Amygdala (tissue), 56 donors: Measurements from ENCODE around the gene TDRD10.
"Not testable (repeated sequence)": the region's sequence is repeated elsewhere in the genome, so short reads cannot be mapped to it uniquely, and the experiment has no call there.

Experiments
- DNase-seq, 56 donors: peaks; one replicate each; lab custom pipeline; 2025; lab: John Stamatoyannopoulos, UW

The TDRD10 gene

DNA sequence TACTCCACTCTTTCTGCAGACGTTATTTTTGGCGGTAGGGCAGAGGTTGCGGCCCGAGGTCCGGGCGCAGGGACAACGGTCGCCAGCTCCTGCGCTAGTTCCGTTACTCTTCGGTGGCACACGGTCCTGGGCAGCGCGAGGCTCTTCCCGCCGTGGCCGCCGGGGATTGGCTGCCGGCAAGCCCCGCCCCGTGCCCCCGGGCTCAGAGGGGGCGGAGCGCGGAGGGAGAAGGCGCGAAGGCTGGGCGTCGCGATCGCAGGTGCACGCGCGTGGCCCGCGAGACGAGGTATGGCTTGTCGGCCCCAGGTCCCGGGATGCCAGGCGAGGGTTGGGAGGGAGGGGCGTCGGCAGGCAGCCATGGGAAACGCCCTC lies 711 bp downstream of the TDRD10 start:
- peak in 1 of 56 donors; percentile 27 for DNase-seq

DNA sequence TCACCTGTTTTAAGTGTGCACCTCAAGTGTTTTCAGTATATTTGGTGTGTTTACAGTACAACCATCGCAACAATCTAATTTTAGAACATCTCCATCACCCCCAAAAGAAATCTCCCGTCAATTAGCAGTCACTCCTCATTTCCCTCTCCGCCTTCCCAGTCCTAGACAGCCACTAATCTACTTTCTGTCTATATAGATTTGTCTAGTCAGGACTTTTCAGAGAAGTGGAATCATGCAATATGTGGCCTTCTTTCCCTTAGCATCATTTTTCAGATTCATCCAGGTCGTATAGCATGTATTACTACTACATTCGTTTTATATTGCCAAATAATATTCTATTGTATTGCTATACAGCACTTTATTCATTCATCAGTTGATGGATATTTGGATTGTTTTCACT lies 1.9 kb downstream of the TDRD10 start:
- no peak for DNase-seq

DNA sequence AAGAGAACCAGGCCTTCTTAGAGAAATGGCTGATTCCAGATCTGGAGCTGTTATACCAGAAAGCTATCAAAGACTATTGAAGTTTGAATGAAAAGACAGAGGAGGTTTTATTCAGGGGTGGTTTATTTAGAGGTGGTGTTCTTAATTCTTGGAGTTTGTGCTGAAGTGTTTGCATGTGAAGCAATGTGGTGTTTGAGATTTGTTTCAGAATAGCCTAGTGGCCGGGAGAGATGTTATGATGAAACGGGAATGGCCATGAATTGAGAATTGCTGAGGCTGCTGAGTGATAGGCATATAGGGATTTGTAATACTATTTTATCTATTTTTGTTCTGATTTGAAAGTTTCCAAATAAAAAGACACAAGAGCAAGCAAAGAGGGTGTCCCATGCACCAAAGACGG lies 10.7 kb downstream of the TDRD10 start:
- DNase-seq = no peak

DNA sequence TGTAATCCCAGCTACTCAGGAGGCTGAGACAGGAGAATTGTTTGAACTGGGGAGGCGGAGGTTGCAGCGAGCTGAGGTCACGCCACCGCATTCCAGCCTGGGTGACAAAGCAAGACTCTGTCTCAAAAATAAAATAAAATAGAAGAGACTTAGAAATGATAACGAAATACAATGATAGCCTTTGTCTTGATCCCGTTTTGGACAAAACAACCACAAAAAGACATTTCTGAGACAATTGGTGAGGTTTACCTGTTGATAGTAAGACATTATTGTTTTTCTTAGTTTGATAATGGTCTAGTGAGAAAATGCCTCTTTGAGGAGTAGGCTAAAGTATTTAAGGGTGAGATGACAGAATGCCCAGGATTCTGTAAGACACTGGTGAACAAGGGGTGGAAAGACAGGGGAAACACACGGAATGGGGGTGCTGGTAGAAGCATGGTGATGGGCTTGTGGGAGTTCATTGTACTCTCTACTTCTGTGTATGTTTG lies 12.1 kb downstream of the TDRD10 start:
- DNase-seq = no peak

DNA sequence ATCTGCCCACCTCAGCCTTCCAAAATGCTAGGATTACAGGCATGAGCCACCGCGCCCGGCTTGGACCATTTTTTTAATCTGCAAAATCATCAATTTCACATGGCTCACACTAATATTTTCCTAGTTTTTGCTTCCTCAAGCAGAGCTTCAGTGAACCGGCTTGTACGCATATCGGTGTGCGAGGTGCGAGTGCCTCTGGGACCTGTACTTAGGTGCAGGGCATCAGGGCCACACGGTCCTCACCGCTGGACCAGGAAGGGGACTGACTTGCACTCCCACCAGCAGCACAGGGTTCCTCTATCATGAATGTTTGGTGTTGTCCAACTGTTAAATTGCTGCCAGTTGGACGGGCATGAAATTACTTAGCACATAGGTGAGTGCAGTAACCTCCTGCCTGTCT lies 15.6 kb downstream of the TDRD10 start:
- no peak for DNase-seq

DNA sequence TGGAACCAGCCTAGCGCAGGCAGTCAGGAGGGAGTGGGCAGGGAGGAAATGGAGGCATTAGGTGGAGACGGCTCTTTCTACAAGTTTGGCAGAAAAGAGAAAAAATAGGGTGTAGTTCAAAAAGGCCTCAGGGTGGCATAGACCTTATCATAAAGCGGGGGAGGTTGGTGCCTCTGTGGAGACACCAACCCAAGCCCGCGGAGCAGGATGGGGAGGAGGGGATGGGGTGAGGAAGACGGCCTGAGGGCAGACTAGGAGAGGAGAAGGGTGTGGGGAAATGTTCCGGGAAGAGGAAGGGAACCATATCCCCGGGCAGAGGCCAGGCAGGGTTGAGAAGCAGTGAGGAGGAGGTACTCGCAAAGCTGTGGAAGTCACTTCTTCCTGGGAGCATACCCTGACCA lies 17.6 kb downstream of the TDRD10 start:
- no peak for DNase-seq

DNA sequence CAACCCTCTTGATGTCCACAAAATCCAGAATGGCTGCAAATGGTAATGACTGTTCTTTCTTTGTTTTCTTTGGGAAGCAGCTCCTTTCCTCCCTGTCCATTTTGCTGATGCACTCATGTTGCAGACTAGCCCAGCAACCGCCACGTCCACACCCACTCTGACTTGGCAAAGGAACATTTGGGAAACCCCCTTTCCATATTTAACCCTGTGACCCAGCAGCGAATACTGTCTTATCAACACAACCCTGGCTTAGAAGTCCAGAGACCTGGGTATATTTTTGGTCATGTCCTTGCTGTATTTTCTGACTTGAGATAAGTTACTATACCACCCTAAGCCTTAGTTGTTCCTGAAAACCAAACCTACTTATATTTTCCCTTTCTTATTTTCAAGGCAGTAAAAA lies 18.3 kb downstream of the TDRD10 start:
- no peak for DNase-seq

DNA sequence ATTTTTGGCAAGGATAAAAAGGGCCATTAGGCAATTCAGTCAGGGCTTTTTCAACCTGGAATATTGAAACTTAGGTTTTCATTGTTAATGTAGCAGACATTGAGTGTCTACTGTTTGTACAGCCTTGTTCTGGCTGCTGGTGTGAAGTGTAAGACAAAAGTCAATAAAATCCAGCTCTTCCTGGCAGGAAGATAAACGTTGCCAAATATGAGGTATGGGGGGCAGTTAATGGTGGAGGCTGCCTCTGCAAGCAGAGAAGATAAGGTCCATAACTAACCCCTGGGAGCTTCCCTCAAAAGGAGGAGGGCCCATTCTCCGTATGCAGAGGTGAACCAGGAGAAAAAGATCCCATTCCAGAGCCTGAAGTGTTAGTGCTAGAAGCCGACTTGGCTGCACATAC lies 19.7 kb downstream of the TDRD10 start:
- DNase-seq = no peak

DNA sequence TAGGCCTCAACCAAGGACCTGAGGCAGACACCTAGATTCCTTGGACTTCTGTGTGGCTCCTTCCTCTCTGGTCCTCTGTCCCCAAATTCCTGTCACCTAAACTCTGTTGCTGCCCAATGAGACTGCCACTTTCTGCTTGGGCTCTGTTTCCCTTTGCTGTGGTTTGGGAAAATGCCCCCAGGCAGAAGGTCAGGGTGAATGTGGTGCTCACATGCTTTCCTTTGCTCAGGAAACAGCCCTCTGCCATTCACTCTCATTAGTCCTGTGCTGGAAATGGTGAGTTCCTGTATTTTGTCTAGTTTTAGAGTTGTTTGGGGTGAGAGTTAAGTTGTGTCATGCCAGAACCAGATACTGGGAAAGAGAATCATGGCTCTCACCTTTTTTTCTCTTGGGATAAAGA lies 22.9 kb downstream of the TDRD10 start:
- no peak for DNase-seq

DNA sequence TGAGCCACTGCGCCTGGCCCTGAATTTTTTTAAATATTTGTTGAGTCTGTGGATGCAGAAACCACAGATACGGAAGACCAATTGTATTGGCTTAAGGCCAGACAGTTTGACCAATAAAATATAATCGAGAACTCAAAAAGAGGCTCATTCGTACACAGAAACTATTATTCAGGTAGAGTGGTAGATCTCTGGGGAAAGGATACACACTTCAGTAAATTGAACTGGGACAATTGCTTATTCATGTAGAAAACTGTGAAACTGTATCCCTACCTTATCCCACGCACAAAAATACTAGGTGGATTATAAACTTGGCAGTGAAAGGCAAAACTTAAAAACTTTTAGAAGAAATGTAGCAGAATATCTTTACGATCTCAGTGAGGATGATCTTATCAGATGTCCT lies 25.2 kb downstream of the TDRD10 start:
- DNase-seq = no peak

DNA sequence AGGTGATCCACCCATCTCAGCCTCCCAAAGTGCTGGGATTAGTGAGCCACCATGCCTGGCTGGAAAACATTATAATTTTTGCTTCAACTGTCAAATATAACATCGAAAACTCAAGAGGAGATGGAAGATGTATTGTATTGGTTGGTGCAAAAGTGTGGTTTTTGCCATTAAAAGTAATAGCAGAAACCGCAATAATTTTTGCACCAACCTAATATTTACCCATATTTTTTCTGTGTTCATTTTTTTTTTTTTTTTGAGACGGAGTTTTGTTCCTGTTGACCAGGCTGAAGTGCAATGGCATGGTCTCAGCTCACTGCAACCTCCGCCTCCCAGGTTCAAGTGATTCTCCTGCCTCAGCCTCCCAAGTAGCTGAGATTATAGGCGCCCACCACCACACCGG lies 27.3 kb downstream of the TDRD10 start:
- DNase-seq = no peak

DNA sequence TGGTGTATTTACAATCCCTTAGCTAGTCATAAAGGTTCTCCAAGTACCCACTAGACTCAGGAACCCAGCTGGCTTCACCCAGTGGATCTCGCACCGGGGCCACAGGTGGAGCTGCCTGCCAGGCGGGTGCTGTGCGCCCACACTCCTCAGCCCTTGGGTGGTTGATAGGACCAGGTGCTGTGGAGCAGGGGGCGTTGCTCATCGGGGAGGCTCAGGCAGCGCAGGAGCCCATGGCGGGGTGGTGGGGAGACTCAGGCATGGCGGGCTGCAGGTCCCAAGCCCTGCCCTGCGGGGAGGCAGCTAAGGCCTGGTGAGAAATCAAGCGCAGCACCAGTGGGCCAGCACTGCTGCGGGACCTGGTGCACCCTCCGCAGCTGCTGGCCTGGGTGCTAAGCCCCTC lies 29.9 kb downstream of the TDRD10 start:
- not testable (repeated sequence) for DNase-seq

DNA sequence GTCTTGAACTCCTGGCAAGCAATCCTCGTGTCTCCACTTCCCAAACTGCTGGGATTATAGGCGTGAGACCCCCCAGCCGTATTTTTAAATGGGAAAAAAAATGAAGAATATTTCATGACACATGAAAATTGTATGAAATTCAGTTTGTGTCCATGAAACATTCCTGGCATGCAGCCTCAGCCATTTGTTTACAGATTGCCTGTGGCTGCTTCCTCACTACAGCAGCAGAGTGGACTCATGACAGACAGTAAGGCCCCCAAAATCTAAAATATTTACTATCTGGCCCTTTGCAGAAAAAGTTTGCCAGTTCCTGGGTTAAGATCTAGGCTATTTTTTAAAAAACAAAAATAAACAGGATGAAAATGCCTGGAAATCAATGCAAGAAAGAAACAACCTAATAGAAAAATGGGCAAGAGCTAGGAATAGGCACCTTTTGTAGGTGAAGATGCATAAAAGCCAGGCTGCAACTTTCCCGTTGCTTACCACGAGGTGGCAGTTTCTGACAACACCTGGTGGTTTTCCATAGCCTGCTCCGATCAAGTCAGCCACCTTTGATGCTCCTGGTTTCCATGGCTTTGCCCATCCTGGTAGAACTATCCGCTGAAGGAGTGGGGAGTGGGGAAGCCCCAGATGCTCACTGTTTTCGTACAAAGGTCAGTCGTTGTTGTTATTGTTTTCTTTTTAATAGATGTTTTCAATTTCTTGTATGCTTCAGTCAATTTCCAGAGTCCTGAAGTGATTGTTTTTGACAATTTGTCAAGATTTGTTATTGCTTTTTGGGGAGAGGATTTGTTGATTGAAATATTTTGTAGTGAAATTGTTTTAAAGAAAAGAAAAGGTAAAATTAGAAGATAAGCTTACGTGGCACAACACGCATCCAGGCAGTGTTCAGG lies 32.2 kb downstream of the TDRD10 start:
- no peak for DNase-seq

DNA sequence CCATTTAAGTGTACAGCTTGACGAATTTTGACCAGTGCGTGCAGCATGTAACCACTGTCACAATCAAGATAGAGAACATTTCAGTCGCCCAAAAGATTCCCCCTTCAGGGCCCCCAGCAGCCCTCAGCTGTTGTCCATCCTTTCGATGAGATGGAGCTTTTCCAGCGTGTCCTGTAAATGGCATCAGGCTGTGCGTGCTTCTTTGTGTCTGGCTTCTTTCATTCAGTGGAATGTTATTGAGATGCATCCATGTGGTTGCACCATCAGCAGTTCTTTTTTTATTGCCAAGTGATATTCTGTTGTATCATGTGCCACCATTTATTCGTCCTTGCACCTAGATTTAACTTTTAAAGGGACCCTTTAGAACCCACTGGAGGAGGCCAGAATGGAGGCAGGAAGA lies 34.6 kb downstream of the TDRD10 start:
- DNase-seq = no peak

DNA sequence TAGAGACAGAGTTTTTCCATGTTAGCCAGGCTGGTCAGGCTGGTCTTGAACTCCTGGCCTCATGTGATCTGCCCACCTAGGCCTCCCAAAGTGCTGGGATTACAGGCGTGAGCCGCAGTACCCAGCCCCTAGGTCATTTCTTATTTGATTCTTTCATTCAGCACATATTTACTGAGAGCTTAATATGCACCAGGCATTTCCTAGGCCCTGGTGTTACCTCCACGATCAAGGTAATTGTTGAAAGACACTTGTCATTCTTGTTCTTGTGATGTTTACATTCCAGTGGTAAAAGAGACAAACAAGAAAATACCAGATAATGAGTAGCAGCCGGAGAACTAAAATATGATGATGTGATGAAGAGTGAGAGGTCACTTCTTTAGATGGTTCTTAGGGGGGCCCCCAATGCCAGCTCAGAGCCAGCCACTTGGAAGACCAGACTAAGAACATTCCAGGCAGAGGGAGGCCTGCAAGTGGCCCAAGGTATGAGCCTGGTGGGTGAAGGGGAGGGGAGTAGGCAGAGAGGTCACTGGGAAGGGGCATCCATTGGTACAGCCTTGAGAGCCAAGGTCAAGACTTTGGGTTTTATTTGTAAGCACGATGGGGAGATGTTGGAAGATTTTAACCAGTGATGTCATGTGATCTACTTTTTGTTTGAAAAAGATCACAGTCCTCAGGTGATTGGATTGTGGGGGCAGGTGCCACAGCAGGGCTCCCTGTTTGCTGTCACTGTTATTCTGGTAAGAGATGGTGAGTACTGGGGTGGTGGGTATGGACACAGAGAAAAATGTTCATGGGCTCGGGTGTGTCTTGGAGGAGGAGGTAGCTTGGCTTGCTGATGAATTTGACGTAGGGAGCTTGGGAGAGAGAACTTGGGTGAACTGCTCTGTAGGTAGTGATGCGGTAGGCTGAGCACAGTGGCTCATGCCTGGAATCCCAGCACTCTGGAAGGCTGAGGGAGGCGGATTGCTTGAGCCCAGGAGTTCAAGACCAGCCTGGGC lies 37.8 kb downstream of the TDRD10 start:
- DNase-seq = no peak

DNA sequence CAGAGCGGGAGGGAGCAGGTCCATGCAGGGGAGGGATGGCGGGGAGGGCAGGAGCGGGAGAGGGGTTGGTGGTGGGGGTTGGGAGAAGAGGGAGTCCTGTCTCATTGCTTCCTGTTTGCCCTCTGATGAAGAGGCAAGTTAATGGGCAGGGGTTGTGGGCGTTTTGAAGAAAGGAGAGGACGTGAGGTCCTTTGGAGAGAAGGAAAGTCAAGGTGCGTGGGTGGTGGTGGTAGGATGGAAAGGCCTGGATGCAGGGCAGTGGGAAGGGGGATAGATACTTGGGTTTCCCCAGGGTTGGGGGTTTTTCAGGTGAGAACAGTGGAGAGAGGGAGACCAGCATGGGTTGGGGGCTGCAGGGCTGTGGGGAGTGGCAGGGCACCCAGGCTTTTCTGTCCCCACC lies 39.2 kb downstream of the TDRD10 start:
- DNase-seq = no peak

DNA sequence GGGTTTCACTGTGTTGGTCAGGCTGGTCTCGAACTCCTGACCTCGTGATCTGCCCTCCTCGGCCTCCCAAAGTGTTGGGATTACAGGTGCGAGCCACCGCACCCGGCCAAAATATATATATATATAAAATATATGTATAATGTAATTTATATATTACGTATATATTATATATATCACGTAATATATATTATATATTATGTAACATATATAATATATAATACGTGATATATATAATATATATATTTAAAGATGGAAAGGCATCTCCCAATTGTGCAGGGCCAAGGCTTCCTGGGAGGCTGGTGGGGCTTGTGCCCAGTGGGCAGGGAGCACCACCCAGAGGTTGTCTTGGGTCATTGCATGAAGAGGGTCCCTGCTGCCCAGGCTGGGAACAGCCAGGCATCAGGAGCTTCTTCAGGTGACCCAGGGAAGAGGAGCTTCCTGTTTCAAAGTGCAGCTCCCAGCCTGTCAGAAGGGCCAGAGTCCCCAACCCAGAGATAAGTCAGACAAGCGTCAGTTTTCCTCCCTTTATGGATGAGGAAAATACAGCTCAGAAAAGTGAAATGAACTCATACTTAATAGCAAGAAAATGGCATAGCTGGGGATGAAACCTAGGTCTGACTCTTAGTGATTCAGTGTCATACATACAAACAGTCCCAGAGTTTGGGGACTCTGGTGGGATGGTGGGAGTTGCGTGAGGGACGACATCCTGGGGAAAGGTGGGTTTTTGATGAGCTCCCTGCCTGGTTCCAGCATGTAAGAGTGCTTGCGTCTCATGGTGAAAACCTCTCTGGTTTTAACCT lies 44.4 kb downstream of the TDRD10 start:
- peak in 32 of 56 donors; percentile 5 to 64 (median 26) for DNase-seq

DNA sequence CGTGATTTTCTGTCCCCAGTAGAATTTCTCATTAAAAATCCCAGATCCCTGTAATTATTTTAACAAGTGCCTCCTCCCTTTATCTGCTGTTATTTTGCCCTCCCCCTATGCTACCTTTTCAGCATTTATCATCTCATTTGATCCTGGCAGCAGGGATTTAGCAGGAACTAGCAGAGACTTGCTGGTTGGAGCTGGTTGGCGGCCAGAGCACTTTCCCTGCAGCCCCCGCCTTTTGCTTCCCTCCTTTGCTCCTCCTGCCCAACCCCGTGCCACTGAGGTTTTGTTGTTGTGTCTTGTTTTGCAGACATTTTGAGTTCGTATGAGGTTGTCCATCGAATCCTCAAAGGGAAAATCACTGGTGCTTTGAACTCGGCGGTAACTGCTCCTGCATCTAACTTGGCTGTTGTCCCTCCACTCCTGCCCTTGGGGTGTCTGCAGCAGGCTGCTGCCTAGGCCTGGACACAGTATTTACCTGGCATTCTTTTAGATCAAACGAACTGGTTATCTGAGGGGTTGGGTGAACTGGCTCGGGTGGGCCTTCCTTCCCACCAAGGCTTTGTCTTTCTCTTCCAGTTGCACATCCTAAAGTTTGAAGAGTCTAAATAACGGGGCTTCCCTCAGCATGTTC lies 45.2 kb downstream of the TDRD10 start:
- DNase-seq = no peak

DNA sequence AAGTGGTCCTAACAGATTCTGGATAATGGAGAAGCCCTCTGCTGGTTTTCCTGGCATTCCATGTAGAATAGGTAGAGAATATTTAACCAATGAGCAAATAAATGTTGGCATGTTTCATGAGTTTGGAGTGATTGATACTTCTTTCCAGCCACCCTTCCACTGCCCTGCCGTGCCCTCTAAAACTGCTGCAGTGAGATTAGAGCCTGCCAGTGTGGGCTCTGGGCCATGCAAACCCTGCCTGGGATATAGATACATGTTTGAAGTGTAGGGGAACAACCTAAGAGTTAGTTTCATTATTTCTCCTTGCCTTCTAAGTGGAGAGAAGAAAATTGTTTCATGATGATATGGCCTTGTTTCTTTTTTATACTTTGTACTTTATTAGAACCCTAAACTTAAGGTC lies 46.0 kb downstream of the TDRD10 start:
- DNase-seq = no peak

DNA sequence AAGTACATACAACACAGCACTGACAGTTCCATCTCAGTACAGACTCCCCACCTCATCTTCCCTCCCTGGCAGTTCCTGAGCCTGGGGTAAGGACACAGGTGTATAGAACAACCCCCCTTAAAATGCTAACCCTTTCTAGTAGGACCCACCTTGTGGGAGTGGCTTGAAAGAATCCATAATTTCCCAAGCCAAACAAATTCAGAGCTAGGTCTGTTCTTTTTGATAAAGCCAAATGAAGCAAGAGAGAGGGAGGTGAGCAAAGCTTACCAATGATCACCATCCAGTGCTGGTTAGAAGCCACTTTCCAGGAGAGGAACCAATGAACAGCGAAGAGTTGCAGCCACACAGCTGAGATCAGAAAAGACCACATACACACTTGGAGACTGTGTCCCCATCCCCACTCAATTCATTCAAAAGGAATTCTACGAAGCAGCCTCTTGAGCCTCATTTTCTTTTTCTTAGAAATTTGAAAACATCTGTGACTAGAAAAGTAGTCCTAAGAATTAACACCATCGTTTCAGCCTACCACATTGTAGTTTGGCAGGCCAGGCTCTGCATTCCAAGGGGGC lies 47.3 kb downstream of the TDRD10 start:
- no peak for DNase-seq
